T-helper 22 cell (primary cell): ENCODE data around the gene ATXN8OS.
"Not testable (repeated sequence)": the region's sequence is repeated elsewhere in the genome, so short reads cannot be mapped to it uniquely, and the experiment has no call there.

ENCODE experiments used
- DNase-seq: peaks from one replicate; pipeline ENCODE4 v3.0.0-alpha.2; 2020; ENCODE audit warnings: low read depth

The ATXN8OS gene

GRCh38 chr13:70107498-70108281 lies at the start of gene ATXN8OS:
ATXN8OS (plus strand) TSS chr13:70107826.
- DNase-seq, result no peak

- no peak for DNase-seq
Observed at GRCh38 chr13:70080012-70080411, 27.6 kb upstream of the ATXN8OS start.

- DNase-seq, result no peak
Observed at GRCh38 chr13:70087247-70087646, 20.4 kb upstream of the ATXN8OS start.

- DNase-seq, result no peak
Observed at GRCh38 chr13:70088926-70089325, 18.7 kb upstream of the ATXN8OS start.

GRCh38 chr13:70090036-70090723 lies 17.4 kb upstream of the ATXN8OS start:
- DNase-seq, result no peak

GRCh38 chr13:70098669-70099068 lies 9.0 kb upstream of the ATXN8OS start:
- no peak for DNase-seq

- DNase-seq, result no peak
Observed at GRCh38 chr13:70104481-70104880, 3.1 kb upstream of the ATXN8OS start.

GRCh38 chr13:70107125-70107497 lies 515 bp upstream of the ATXN8OS start:
- DNase-seq, result no peak

- DNase-seq, result no peak
Observed at GRCh38 chr13:70108356-70109105, 905 bp downstream of the ATXN8OS start, which contains the start of gene KLHL1. KLHL1 (minus strand) TSS chr13:70108452; CDS start chr13:70107699, 753 bp downstream.

GRCh38 chr13:70117338-70117905 lies 9.8 kb downstream of the ATXN8OS start:
- no peak for DNase-seq

- DNase-seq, result no peak
Observed at GRCh38 chr13:70125693-70126092, 18.1 kb downstream of the ATXN8OS start.

GRCh38 chr13:70128098-70128497 lies 20.5 kb downstream of the ATXN8OS start:
- DNase-seq, result no peak

GRCh38 chr13:70142658-70143057 lies 35.0 kb downstream of the ATXN8OS start:
- DNase-seq, result not testable (repeated sequence)

- no peak for DNase-seq
Observed at GRCh38 chr13:70162141-70162540, 54.5 kb downstream of the ATXN8OS start.

- no peak for DNase-seq
Observed at GRCh38 chr13:70170689-70171088, 63.1 kb downstream of the ATXN8OS start.

GRCh38 chr13:70171151-70171550 lies 63.5 kb downstream of the ATXN8OS start:
- no peak for DNase-seq

GRCh38 chr13:70172946-70173597 lies 65.4 kb downstream of the ATXN8OS start:
- no peak for DNase-seq

GRCh38 chr13:70173598-70173959 lies 66.0 kb downstream of the ATXN8OS start:
- DNase-seq, result no peak

GRCh38 chr13:70178346-70178745 lies 70.7 kb downstream of the ATXN8OS start:
- no peak for DNase-seq
